NK-92 treated with Interleukin-12 subunit alpha and Interleukin-12 subunit beta, amount 100 ng/mL, for 24 hours (cell line): ENCODE data around the gene GPC6.
"Not testable (repeated sequence)": the region's sequence is repeated elsewhere in the genome, so short reads cannot be mapped to it uniquely, and the experiment has no call there.

ENCODE experiments used
- DNase-seq: peaks from one replicate; lab custom pipeline; 2025; lab: John Stamatoyannopoulos, UW

The GPC6 gene

GRCh38 chr13:93425411-93425810 lies 198.8 kb downstream of the GPC6 start:
- DNase-seq, result no peak

- DNase-seq, result no peak
Observed at GRCh38 chr13:93430381-93430780, 203.8 kb downstream of the GPC6 start.

- no peak for DNase-seq
Observed at GRCh38 chr13:93435651-93436050, 209.0 kb downstream of the GPC6 start.

GRCh38 chr13:93437081-93437480 lies 210.5 kb downstream of the GPC6 start:
- no peak for DNase-seq

- no peak for DNase-seq
Observed at GRCh38 chr13:93446238-93446637, 219.6 kb downstream of the GPC6 start.

- DNase-seq, result no peak
Observed at GRCh38 chr13:93450191-93450621, 223.6 kb downstream of the GPC6 start.

GRCh38 chr13:93450761-93451160 lies 224.2 kb downstream of the GPC6 start:
- no peak for DNase-seq

GRCh38 chr13:93454676-93455235 lies 228.1 kb downstream of the GPC6 start:
- not testable (repeated sequence) for DNase-seq

- DNase-seq, result no peak
Observed at GRCh38 chr13:93455861-93456260, 229.3 kb downstream of the GPC6 start.

- DNase-seq, result no peak
Observed at GRCh38 chr13:93460005-93460404, 233.4 kb downstream of the GPC6 start.

- no peak for DNase-seq
Observed at GRCh38 chr13:93462151-93462550, 235.5 kb downstream of the GPC6 start.

GRCh38 chr13:93466502-93467036 lies 240.0 kb downstream of the GPC6 start:
- no peak for DNase-seq

- no peak for DNase-seq
Observed at GRCh38 chr13:93467175-93467574, 240.6 kb downstream of the GPC6 start.

- no peak for DNase-seq
Observed at GRCh38 chr13:93468433-93468832, 241.8 kb downstream of the GPC6 start.

- no peak for DNase-seq
Observed at GRCh38 chr13:93472296-93472695, 245.7 kb downstream of the GPC6 start.

GRCh38 chr13:93472814-93473296 lies 246.2 kb downstream of the GPC6 start:
- no peak for DNase-seq

GRCh38 chr13:93473441-93474270 lies 247.0 kb downstream of the GPC6 start:
- no peak for DNase-seq

- DNase-seq, result no peak
Observed at GRCh38 chr13:93476175-93476574, 249.6 kb downstream of the GPC6 start.

GRCh38 chr13:93477238-93477637 lies 250.6 kb downstream of the GPC6 start:
- no peak for DNase-seq

GRCh38 chr13:93480553-93481106 lies 254.0 kb downstream of the GPC6 start:
- DNase-seq, result no peak

- DNase-seq, result not testable (repeated sequence)
Observed at GRCh38 chr13:93496117-93496516, 269.5 kb downstream of the GPC6 start.

GRCh38 chr13:93496985-93497673 lies 270.5 kb downstream of the GPC6 start:
- DNase-seq, result no peak
